Neural cell (in vitro differentiated cells): ENCODE measurements around the gene DPH3. TPM values are rescaled to one million over a fixed set of nuclear protein-coding genes. Genes with fewer than 3 reads are reported as not detected.

Experiments
- H2AFZ ChIP-seq: fragments of 200-600, 300-800 bp; sonication (generic), shearing (Covaris generic); 2 replicates; pipeline ENCODE4 v1.6.0; 2014; ENCODE audit warnings: low read depth, mild to moderate bottlenecking, antibody characterized with exemption, low read length, moderate library complexity
- H3F3A ChIP-seq: fragments of 200-600 bp; shearing (Covaris generic); 2 replicates; pipeline ENCODE4 v1.6.1; 2016; ENCODE audit warnings: mild to moderate bottlenecking, moderate library complexity, mixed read lengths, antibody characterized with exemption, low read length; ENCODE audit not compliant: insufficient read depth, poor library complexity, severe bottlenecking
- H3K27ac ChIP-seq: fragments of 200-600, 300-800 bp; sonication (generic), shearing (Covaris generic); 2 replicates; pipeline ENCODE4 v1.5.1; 2014; ENCODE audit warnings: mild to moderate bottlenecking, low read length, moderate library complexity
- H3K27me3 ChIP-seq: fragments of 300-800, 200-600 bp; sonication (generic), shearing (Covaris generic); 2 replicates; pipeline ENCODE4 v1.6.0; 2014; ENCODE audit warnings: mild to moderate bottlenecking, low read depth, low read length, moderate library complexity; ENCODE audit not compliant: insufficient read depth
- H3K36me3 ChIP-seq: fragments of 300-800, 200-600 bp; sonication (generic), shearing (Covaris generic); 2 replicates; pipeline ENCODE4 v1.5.1; 2014; ENCODE audit warnings: mild to moderate bottlenecking, antibody characterized with exemption, low read length, moderate library complexity; ENCODE audit not compliant: insufficient read depth
- H3K4me2 ChIP-seq: fragments of 300-800, 200-600 bp; sonication (generic), shearing (Covaris generic); 2 replicates; pipeline ENCODE4 v1.6.0; 2014; ENCODE audit warnings: mild to moderate bottlenecking, low read length
- H3K4me3 ChIP-seq: fragments of 300-800, 200-600 bp; sonication (generic), shearing (Covaris generic); 2 replicates; pipeline ENCODE4 v1.5.1; 2014; ENCODE audit warnings: mild to moderate bottlenecking, low read length, moderate library complexity
- H3K79me2 ChIP-seq: fragments of 200-600 bp; shearing (Covaris generic); replicated peaks from 2 replicates; pipeline ENCODE4 v1.6.0; 2014; ENCODE audit warnings: mild to moderate bottlenecking, low read length, moderate library complexity; ENCODE audit not compliant: insufficient read depth
- H3K9ac ChIP-seq: fragments of 300-800, 200-600 bp; sonication (generic), shearing (Covaris generic); 2 replicates; pipeline ENCODE4 v1.6.1; 2016; ENCODE audit warnings: mild to moderate bottlenecking, low read length, mixed read lengths
- H3K9me2 ChIP-seq: fragments of 200-600 bp; shearing (Covaris generic); 2 replicates; pipeline ENCODE4 v1.6.1; 2016; ENCODE audit warnings: mild to moderate bottlenecking, low read length, mixed read lengths; ENCODE audit not compliant: insufficient read depth
- H3K9me3 ChIP-seq: fragments of 200-600, 300-800 bp; sonication (generic), shearing (Covaris generic); 2 replicates; pipeline ENCODE4 v1.6.1; 2016; ENCODE audit warnings: mild to moderate bottlenecking, mixed run types, low read length, moderate library complexity, mixed read lengths
- H4K20me1 ChIP-seq: fragments of 200-600 bp; shearing (Covaris generic); 2 replicates; pipeline ENCODE4 v1.6.1; 2016; ENCODE audit warnings: mild to moderate bottlenecking, mixed run types; ENCODE audit not compliant: insufficient read depth
- EP300 ChIP-seq: fragments of 450-650 bp; conservative IDR thresholded peaks from 2 replicates; pipeline ENCODE4 v1.6.1; 2014; ENCODE audit warnings: antibody characterized with exemption, mild to moderate bottlenecking, moderate library complexity; ENCODE audit not compliant: poor library complexity, severe bottlenecking
- EZH2 ChIP-seq: fragments of 200-600, 300-800 bp; shearing (Covaris generic), sonication (generic); IDR thresholded peaks from 2 replicates; pipeline ENCODE4 v1.6.1; 2014; ENCODE audit warnings: antibody characterized with exemption, low read length, borderline replicate concordance, mild to moderate bottlenecking; ENCODE audit not compliant: insufficient read depth, poor library complexity, severe bottlenecking
- MXI1 ChIP-seq: fragments of 450-650 bp; conservative IDR thresholded peaks from 2 replicates; pipeline ENCODE4 v1.6.1; 2014; ENCODE audit warnings: antibody characterized with exemption, mild to moderate bottlenecking; ENCODE audit not compliant: poor library complexity, severe bottlenecking
- POLR2AphosphoS5 ChIP-seq: IDR thresholded peaks from 2 replicates; pipeline ENCODE4 v1.6.1; 2012
- RAD21 ChIP-seq: fragments of 450-650 bp; conservative IDR thresholded peaks from 2 replicates; pipeline ENCODE4 v1.6.1; 2014; ENCODE audit warnings: antibody characterized with exemption, mild to moderate bottlenecking, moderate library complexity
- SMC3 ChIP-seq: fragments of 450-650 bp; conservative IDR thresholded peaks from 2 replicates; pipeline ENCODE4 v1.6.1; 2014; ENCODE audit warnings: antibody characterized with exemption, mild to moderate bottlenecking, moderate library complexity; ENCODE audit not compliant: poor library complexity
- TAF1 ChIP-seq: IDR thresholded peaks from 2 replicates; pipeline ENCODE4 v1.6.1; 2012; ENCODE audit warnings: low read depth
- polyA plus RNA-seq: library from polyadenylated mRNA; depleted of rRNA; stranded (reverse); fragments of >200 nt; gene quantifications from 2 replicates; pipeline ENCODE4 v1.2.3, GENCODE V29; 2014
- TF ChIP-seq, protein P1 (sequence below): fragments of 450-650 bp; IDR thresholded peaks from 2 replicates; pipeline ENCODE4 v1.5.1; 2014; ENCODE audit warnings: antibody characterized with exemption, mild to moderate bottlenecking, moderate library complexity; ENCODE audit not compliant: poor library complexity, severe bottlenecking
- TF ChIP-seq, protein P2 (sequence below): IDR thresholded peaks from 2 replicates; pipeline ENCODE4 v1.6.1; 2012; ENCODE audit warnings: borderline replicate concordance

Gene DPH3
- polyA plus RNA-seq, 1 donor from 2014 or later = 38.5 TPM

DNA sequence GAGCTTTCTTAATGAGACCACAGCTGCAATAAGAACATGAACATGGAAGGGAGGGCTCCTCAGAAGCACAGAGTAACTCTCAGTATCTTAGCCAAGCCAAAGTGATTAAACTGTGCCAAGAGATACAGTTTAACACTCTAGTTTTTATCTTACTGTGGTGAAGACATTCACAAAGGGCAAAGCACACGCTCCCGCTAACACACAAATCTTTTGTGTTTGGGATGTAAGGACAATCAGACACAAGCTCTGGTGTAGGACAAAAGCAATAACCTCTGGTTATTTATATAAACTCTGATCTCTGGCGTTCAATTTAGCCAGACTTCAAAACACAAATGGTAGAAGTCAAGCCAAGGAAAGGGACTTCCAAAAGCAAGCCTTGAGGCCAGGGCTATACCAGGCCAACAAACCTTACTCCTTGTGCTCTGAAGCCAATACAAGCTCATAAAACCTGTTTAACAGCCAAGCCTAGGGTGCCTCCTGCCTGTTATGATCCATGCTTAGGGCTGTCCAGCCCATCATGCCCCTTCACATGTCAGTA is 27.8 kb downstream of the DPH3 start:
- no peaks in the 10 kb centered on the region for H3K79me2 ChIP-seq
- H3K9ac ChIP-seq = no peak overlapping the region
- TF ChIP-seq POLR2AphosphoS5 = no peak
- H2AFZ ChIP-seq = no peak overlapping the region
- no peak overlapping the region for H3K4me2 ChIP-seq
- H3K27ac ChIP-seq = no peak overlapping the region
- no peaks in the 10 kb centered on the region for H3K36me3 ChIP-seq
- H3K4me3 ChIP-seq = no peak overlapping the region
- no peaks in the 10 kb centered on the region for H3K9me3 ChIP-seq
- no peaks in the 10 kb centered on the region for H3K9me2 ChIP-seq
- H3F3A ChIP-seq = no peaks in the 10 kb centered on the region
- H4K20me1 ChIP-seq = no peaks in the 10 kb centered on the region
- no peaks in the 10 kb centered on the region for H3K27me3 ChIP-seq

DNA sequence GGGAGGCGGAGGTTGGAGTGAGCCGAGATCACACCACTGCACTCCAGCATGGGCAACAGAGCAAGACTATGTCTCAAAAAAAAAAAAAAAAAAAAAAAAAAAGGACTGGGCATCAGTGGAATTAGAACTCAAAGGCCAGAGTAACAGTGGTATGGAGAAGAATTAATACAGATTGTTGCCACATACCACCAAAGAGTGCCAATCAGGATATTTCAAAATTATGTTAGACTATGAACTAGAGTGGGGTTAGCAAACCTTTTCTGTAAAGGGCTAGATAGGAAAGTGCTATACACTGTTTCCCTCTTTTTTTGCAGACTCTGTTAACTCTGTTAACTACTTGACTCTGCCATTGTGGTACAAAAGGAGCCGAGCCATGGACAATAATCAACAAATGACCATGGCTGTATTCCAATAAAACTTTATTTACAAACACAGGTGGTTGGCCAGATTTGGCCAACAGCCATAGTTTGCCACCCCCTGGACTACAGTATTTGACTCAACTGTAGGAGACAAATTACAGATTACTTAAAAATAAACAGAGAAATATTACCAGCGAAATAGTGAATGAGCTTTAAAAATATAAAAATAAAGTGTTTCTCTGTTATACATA is 28.6 kb downstream of the DPH3 start:
- no peak overlapping the region for H2AFZ ChIP-seq

More for the DNA sequence above, 28.6 kb downstream of the DPH3 start:
- H3K36me3 ChIP-seq = no peaks in the 10 kb centered on the region
- no peak overlapping the region for H3K27ac ChIP-seq
- no peaks in the 10 kb centered on the region for H3K27me3 ChIP-seq
- H3F3A ChIP-seq = no peaks in the 10 kb centered on the region
- H3K79me2 ChIP-seq = no peaks in the 10 kb centered on the region
- H3K4me2 ChIP-seq = no peak overlapping the region
- no peaks in the 10 kb centered on the region for H3K9me2 ChIP-seq
- no peaks in the 10 kb centered on the region for H3K9me3 ChIP-seq
- H4K20me1 ChIP-seq = no peaks in the 10 kb centered on the region
- TF ChIP-seq RAD21 = no peak
- TF ChIP-seq, protein P1, sequence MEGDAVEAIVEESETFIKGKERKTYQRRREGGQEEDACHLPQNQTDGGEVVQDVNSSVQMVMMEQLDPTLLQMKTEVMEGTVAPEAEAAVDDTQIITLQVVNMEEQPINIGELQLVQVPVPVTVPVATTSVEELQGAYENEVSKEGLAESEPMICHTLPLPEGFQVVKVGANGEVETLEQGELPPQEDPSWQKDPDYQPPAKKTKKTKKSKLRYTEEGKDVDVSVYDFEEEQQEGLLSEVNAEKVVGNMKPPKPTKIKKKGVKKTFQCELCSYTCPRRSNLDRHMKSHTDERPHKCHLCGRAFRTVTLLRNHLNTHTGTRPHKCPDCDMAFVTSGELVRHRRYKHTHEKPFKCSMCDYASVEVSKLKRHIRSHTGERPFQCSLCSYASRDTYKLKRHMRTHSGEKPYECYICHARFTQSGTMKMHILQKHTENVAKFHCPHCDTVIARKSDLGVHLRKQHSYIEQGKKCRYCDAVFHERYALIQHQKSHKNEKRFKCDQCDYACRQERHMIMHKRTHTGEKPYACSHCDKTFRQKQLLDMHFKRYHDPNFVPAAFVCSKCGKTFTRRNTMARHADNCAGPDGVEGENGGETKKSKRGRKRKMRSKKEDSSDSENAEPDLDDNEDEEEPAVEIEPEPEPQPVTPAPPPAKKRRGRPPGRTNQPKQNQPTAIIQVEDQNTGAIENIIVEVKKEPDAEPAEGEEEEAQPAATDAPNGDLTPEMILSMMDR = no peak
- no peak for TF ChIP-seq MXI1
- no peak for TF ChIP-seq EP300
- TF ChIP-seq, protein P2, sequence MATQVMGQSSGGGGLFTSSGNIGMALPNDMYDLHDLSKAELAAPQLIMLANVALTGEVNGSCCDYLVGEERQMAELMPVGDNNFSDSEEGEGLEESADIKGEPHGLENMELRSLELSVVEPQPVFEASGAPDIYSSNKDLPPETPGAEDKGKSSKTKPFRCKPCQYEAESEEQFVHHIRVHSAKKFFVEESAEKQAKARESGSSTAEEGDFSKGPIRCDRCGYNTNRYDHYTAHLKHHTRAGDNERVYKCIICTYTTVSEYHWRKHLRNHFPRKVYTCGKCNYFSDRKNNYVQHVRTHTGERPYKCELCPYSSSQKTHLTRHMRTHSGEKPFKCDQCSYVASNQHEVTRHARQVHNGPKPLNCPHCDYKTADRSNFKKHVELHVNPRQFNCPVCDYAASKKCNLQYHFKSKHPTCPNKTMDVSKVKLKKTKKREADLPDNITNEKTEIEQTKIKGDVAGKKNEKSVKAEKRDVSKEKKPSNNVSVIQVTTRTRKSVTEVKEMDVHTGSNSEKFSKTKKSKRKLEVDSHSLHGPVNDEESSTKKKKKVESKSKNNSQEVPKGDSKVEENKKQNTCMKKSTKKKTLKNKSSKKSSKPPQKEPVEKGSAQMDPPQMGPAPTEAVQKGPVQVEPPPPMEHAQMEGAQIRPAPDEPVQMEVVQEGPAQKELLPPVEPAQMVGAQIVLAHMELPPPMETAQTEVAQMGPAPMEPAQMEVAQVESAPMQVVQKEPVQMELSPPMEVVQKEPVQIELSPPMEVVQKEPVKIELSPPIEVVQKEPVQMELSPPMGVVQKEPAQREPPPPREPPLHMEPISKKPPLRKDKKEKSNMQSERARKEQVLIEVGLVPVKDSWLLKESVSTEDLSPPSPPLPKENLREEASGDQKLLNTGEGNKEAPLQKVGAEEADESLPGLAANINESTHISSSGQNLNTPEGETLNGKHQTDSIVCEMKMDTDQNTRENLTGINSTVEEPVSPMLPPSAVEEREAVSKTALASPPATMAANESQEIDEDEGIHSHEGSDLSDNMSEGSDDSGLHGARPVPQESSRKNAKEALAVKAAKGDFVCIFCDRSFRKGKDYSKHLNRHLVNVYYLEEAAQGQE = no peak
- no peak for TF ChIP-seq TAF1
- no peak for TF ChIP-seq POLR2AphosphoS5
- TF ChIP-seq EZH2 = no peak
- no peak for TF ChIP-seq SMC3
- H3K9ac ChIP-seq = no peak overlapping the region
- no peak overlapping the region for H3K4me3 ChIP-seq
